ENCODE measurements around the gene UGT1A7.
"Not testable (repeated sequence)": the region's sequence is repeated elsewhere in the genome, so short reads cannot be mapped to it uniquely, and the experiment has no call there.

GRCh38 chr2:233750689-233751088 is 69.0 kb downstream of the UGT1A7 start:
- not testable (repeated sequence) for TF ChIP-seq EP300 (IDR thresholded peaks at IDR 0.05; ENCODE audit: low read depth); POLR2A (IDR thresholded peaks at IDR 0.05); CTCF (IDR thresholded peaks at IDR 0.05); POLR2AphosphoS5 (IDR thresholded peaks at IDR 0.05)
